NCI-H1436 (cell line): Measurements from ENCODE around the gene RIC1.
"Not testable (repeated sequence)": the region's sequence is repeated elsewhere in the genome, so short reads cannot be mapped to it uniquely, and the experiment has no call there.

Source experiments
- DNase-seq: peaks from one replicate; lab custom pipeline; 2025; lab: John Stamatoyannopoulos, UW

RIC1 gene

GRCh38 chr9:5667391-5667790 is 38.5 kb downstream of the RIC1 start:
- DNase-seq: no peak

GRCh38 chr9:5670079-5670478 is 41.2 kb downstream of the RIC1 start:
- DNase-seq: no peak

GRCh38 chr9:5671711-5672353 is 42.9 kb downstream of the RIC1 start:
- DNase-seq: no peak

- DNase-seq: not testable (repeated sequence)
Observed at GRCh38 chr9:5675046-5675445, 46.1 kb downstream of the RIC1 start.

GRCh38 chr9:5683591-5683990 is 54.7 kb downstream of the RIC1 start:
- not testable (repeated sequence) for DNase-seq

GRCh38 chr9:5684101-5684500 is 55.2 kb downstream of the RIC1 start:
- DNase-seq: no peak

GRCh38 chr9:5688109-5688508 is 59.2 kb downstream of the RIC1 start:
- DNase-seq: no peak

- DNase-seq: no peak
Observed at GRCh38 chr9:5690278-5690677, 61.4 kb downstream of the RIC1 start.

GRCh38 chr9:5695860-5696259 is 67.0 kb downstream of the RIC1 start:
- DNase-seq: no peak

- no peak for DNase-seq
Observed at GRCh38 chr9:5696884-5697283, 68.0 kb downstream of the RIC1 start.

- no peak for DNase-seq
Observed at GRCh38 chr9:5698004-5698403, 69.1 kb downstream of the RIC1 start.

GRCh38 chr9:5698810-5699556 is 70.1 kb downstream of the RIC1 start:
- DNase-seq: no peak

GRCh38 chr9:5708414-5708813 is 79.5 kb downstream of the RIC1 start:
- no peak for DNase-seq

- no peak for DNase-seq
Observed at GRCh38 chr9:5712651-5713390, 83.9 kb downstream of the RIC1 start.

- no peak for DNase-seq
Observed at GRCh38 chr9:5714501-5715401, 85.8 kb downstream of the RIC1 start.

- no peak for DNase-seq
Observed at GRCh38 chr9:5715548-5716127, 86.7 kb downstream of the RIC1 start.

GRCh38 chr9:5717434-5717833 is 88.5 kb downstream of the RIC1 start:
- DNase-seq: not testable (repeated sequence)

GRCh38 chr9:5718296-5719032 is 89.6 kb downstream of the RIC1 start:
- DNase-seq: peak; percentile 26

GRCh38 chr9:5719100-5719926 is 90.4 kb downstream of the RIC1 start:
- DNase-seq: no peak

GRCh38 chr9:5720151-5720550 is 91.2 kb downstream of the RIC1 start:
- DNase-seq: no peak
